Neural cell (in vitro differentiated cells): ENCODE data around the gene CTSE. TPM values are rescaled to one million over a fixed set of nuclear protein-coding genes. Genes with fewer than 3 reads are reported as not detected.

Source experiments
- H2AFZ ChIP-seq: fragments of 200-600, 300-800 bp; sonication (generic), shearing (Covaris generic); 2 replicates; pipeline ENCODE4 v1.6.0; 2014; ENCODE audit warnings: low read depth, mild to moderate bottlenecking, antibody characterized with exemption, low read length, moderate library complexity
- H3F3A ChIP-seq: fragments of 200-600 bp; shearing (Covaris generic); 2 replicates; pipeline ENCODE4 v1.6.1; 2016; ENCODE audit warnings: mild to moderate bottlenecking, moderate library complexity, mixed read lengths, antibody characterized with exemption, low read length; ENCODE audit not compliant: insufficient read depth, poor library complexity, severe bottlenecking
- H3K27ac ChIP-seq: fragments of 200-600, 300-800 bp; sonication (generic), shearing (Covaris generic); 2 replicates; pipeline ENCODE4 v1.5.1; 2014; ENCODE audit warnings: mild to moderate bottlenecking, low read length, moderate library complexity
- H3K27me3 ChIP-seq: fragments of 300-800, 200-600 bp; sonication (generic), shearing (Covaris generic); 2 replicates; pipeline ENCODE4 v1.6.0; 2014; ENCODE audit warnings: mild to moderate bottlenecking, low read depth, low read length, moderate library complexity; ENCODE audit not compliant: insufficient read depth
- H3K36me3 ChIP-seq: fragments of 300-800, 200-600 bp; sonication (generic), shearing (Covaris generic); 2 replicates; pipeline ENCODE4 v1.5.1; 2014; ENCODE audit warnings: mild to moderate bottlenecking, antibody characterized with exemption, low read length, moderate library complexity; ENCODE audit not compliant: insufficient read depth
- H3K4me2 ChIP-seq: fragments of 300-800, 200-600 bp; sonication (generic), shearing (Covaris generic); 2 replicates; pipeline ENCODE4 v1.6.0; 2014; ENCODE audit warnings: mild to moderate bottlenecking, low read length
- H3K4me3 ChIP-seq: fragments of 300-800, 200-600 bp; sonication (generic), shearing (Covaris generic); 2 replicates; pipeline ENCODE4 v1.5.1; 2014; ENCODE audit warnings: mild to moderate bottlenecking, low read length, moderate library complexity
- H3K79me2 ChIP-seq: fragments of 200-600 bp; shearing (Covaris generic); replicated peaks from 2 replicates; pipeline ENCODE4 v1.6.0; 2014; ENCODE audit warnings: mild to moderate bottlenecking, low read length, moderate library complexity; ENCODE audit not compliant: insufficient read depth
- H3K9ac ChIP-seq: fragments of 300-800, 200-600 bp; sonication (generic), shearing (Covaris generic); 2 replicates; pipeline ENCODE4 v1.6.1; 2016; ENCODE audit warnings: mild to moderate bottlenecking, low read length, mixed read lengths
- H3K9me2 ChIP-seq: fragments of 200-600 bp; shearing (Covaris generic); 2 replicates; pipeline ENCODE4 v1.6.1; 2016; ENCODE audit warnings: mild to moderate bottlenecking, low read length, mixed read lengths; ENCODE audit not compliant: insufficient read depth
- H3K9me3 ChIP-seq: fragments of 200-600, 300-800 bp; sonication (generic), shearing (Covaris generic); 2 replicates; pipeline ENCODE4 v1.6.1; 2016; ENCODE audit warnings: mild to moderate bottlenecking, mixed run types, low read length, moderate library complexity, mixed read lengths
- H4K20me1 ChIP-seq: fragments of 200-600 bp; shearing (Covaris generic); 2 replicates; pipeline ENCODE4 v1.6.1; 2016; ENCODE audit warnings: mild to moderate bottlenecking, mixed run types; ENCODE audit not compliant: insufficient read depth
- CTCF ChIP-seq: fragments of 450-650 bp; IDR thresholded peaks from 2 replicates; pipeline ENCODE4 v1.5.1; 2014; ENCODE audit warnings: antibody characterized with exemption, mild to moderate bottlenecking, moderate library complexity; ENCODE audit not compliant: poor library complexity, severe bottlenecking
- EP300 ChIP-seq: fragments of 450-650 bp; conservative IDR thresholded peaks from 2 replicates; pipeline ENCODE4 v1.6.1; 2014; ENCODE audit warnings: antibody characterized with exemption, mild to moderate bottlenecking, moderate library complexity; ENCODE audit not compliant: poor library complexity, severe bottlenecking
- EZH2 ChIP-seq: fragments of 200-600, 300-800 bp; shearing (Covaris generic), sonication (generic); IDR thresholded peaks from 2 replicates; pipeline ENCODE4 v1.6.1; 2014; ENCODE audit warnings: antibody characterized with exemption, low read length, borderline replicate concordance, mild to moderate bottlenecking; ENCODE audit not compliant: insufficient read depth, poor library complexity, severe bottlenecking
- POLR2AphosphoS5 ChIP-seq: IDR thresholded peaks from 2 replicates; pipeline ENCODE4 v1.6.1; 2012
- REST ChIP-seq: IDR thresholded peaks from 2 replicates; pipeline ENCODE4 v1.6.1; 2012; ENCODE audit warnings: borderline replicate concordance
- SMC3 ChIP-seq: fragments of 450-650 bp; conservative IDR thresholded peaks from 2 replicates; pipeline ENCODE4 v1.6.1; 2014; ENCODE audit warnings: antibody characterized with exemption, mild to moderate bottlenecking, moderate library complexity; ENCODE audit not compliant: poor library complexity
- TAF1 ChIP-seq: IDR thresholded peaks from 2 replicates; pipeline ENCODE4 v1.6.1; 2012; ENCODE audit warnings: low read depth
- polyA plus RNA-seq: library from polyadenylated mRNA; depleted of rRNA; stranded (reverse); fragments of >200 nt; gene quantifications from 2 replicates; pipeline ENCODE4 v1.2.3, GENCODE V29; 2014

The CTSE gene
- polyA plus RNA-seq, 1 donor from 2014 or later: not detected

GRCh38 chr1:205970486-205970885, 53.2 kb downstream of the CTSE start (continued):
- TF ChIP-seq REST: no peak
- no peak for TF ChIP-seq TAF1

GRCh38 chr1:205969229-205969628, 54.5 kb downstream of the CTSE start:
- no peaks in the 10 kb centered on the region for H3K79me2 ChIP-seq
- no peaks in the 10 kb centered on the region for H3K27me3 ChIP-seq
- no peaks in the 10 kb centered on the region for H3K9me3 ChIP-seq
- H3K36me3 ChIP-seq: no peaks in the 10 kb centered on the region
- H3K9ac ChIP-seq: no peak overlapping the region
- H2AFZ ChIP-seq: no peak overlapping the region
- H3K4me3 ChIP-seq: no peak overlapping the region
- no peak overlapping the region for H3K4me2 ChIP-seq
- H4K20me1 ChIP-seq: no peaks in the 10 kb centered on the region
- H3K27ac ChIP-seq: no peak overlapping the region
- no peaks in the 10 kb centered on the region for H3F3A ChIP-seq
- TF ChIP-seq TAF1: no peak
- no peaks in the 10 kb centered on the region for H3K9me2 ChIP-seq

- Histone ChIP-seq H3K9ac (no peak overlapping the region), H3K27ac (no peak overlapping the region), H3K36me3 (no peaks in the 10 kb centered on the region), H3K79me2 (no peaks in the 10 kb centered on the region), H3F3A (no peaks in the 10 kb centered on the region), H3K9me2 (no peaks in the 10 kb centered on the region), H3K4me2 (no peak overlapping the region), H3K27me3 (no peaks in the 10 kb centered on the region), H4K20me1 (no peaks in the 10 kb centered on the region), H3K4me3 (no peak overlapping the region), H2AFZ (no peak overlapping the region), H3K9me3 (no peaks in the 10 kb centered on the region)
- TF ChIP-seq TAF1: no peak
- TF ChIP-seq CTCF: no peak
- TF ChIP-seq EZH2: no peak
- TF ChIP-seq EP300: no peak
- TF ChIP-seq POLR2AphosphoS5: no peak
- no peak for TF ChIP-seq SMC3
Observed at GRCh38 chr1:205967554-205968335, 56.0 kb downstream of the CTSE start.
